ENCODE measurements around the gene TEX13A.
"Not testable (repeated sequence)": the region's sequence is repeated elsewhere in the genome, so short reads cannot be mapped to it uniquely, and the experiment has no call there.

Gene TEX13A

DNA sequence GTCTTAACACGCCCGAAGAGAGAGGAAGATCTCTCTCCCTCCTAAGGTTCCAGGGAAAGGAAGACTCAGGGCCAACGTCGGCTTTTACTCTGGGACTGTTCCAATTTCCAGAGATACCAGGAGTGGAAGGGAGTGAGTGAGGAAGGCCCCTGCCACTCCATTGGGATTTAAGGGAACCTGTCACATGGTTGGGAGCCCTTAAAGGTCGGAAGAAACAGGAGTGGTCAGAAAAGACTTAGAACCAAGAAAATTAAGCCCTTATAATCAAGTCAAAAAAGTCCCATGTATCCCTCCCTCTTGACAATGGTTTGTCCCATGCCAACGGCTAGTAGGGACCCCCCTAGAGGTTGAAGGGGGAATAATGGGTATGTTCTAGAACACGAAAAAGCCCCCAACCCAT, at the start of gene TEX13A:
Gene TEX13A (minus strand): TSS at position 59 of the 400 bp plus-strand sequence. CDS start 297 bp downstream, outside the sequence.
- no peak for DNase-seq

- no peak for DNase-seq
Measured at GRCh38 chrX:105269386-105269785, 48.9 kb upstream of the TEX13A start.

GRCh38 chrX:105267167-105267566, 46.7 kb upstream of the TEX13A start:
- no peak for DNase-seq

- no peak for DNase-seq
Measured at GRCh38 chrX:105266456-105266855, 46.0 kb upstream of the TEX13A start.

DNA sequence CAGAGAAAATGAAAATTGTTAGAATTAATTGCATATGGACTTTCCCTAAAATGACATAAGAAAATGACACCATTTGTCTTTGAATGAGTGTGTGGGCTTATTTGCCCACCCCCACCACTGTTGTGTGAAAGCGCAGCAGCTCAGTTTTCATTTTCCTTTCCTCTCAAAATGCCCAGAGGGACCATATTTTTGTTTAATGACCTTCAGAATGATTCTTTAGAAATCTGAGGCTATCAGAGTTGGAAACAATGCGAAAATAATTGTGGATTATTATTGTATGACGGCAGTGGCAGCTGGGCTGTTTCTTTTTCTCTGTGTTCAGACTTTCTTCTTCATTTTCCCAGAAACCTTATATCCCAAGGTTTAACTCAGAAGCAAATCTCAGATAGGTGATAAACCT, 44.6 kb upstream of the TEX13A start:
- DNase-seq, result no peak

DNA sequence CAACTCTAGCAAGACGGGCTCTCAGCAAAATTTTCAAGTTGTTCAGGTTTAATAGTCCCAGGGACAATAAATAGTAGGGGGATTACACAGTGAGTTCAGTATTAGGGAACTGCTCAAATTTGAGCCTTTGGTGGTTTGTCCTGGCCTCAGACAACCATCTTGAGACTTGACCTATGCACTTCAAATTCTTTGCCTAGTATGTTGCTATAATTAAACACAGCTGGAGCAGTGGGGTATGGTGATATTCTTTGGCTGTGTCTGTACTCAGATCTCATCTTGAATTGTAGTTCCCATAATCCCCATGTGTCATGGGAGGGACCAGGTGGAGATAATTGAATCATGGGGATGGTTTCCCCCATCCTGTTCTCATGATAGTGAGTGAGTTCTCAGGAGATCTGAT, 43.3 kb upstream of the TEX13A start:
- no peak for DNase-seq

- DNase-seq, result no peak
Measured at GRCh38 chrX:105263171-105263570, 42.7 kb upstream of the TEX13A start.

DNA sequence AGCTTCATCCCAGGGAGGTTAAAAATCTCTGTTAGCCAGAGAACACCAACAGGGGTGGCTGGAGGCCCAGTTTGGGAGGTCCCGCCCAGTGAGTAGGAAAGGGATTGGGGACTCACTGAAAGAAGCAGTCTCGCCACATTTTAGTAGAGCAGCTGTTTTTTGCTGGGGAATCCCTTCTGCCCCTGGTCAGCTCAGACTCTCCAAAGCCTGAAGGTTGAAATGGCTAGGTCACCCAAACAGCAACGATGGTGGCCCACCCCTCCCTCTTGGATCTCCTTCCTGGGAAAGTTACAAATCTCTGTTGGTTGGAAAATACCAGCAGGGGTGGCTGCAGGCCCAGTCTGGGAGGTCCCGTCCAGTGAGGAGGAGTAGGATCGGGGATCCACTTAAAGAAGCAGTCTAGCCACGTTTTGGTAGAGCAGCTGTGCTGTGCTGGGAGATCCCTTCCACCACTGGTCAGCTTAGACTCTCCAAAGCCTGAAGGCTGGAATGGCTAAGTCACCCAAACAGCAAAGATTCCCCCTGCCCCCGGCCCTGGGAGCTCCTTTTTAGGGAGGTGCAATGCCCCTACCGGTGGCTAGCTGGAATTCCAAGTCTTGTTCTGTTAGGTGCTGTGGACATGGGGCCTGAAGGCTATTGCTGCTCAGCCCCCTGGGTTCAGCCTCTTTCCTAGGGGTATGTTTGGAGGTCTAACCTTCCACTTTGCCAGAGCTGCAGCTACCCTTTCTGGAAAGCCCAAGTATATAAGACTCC, 40.0 kb upstream of the TEX13A start:
- DNase-seq, result no peak

DNA sequence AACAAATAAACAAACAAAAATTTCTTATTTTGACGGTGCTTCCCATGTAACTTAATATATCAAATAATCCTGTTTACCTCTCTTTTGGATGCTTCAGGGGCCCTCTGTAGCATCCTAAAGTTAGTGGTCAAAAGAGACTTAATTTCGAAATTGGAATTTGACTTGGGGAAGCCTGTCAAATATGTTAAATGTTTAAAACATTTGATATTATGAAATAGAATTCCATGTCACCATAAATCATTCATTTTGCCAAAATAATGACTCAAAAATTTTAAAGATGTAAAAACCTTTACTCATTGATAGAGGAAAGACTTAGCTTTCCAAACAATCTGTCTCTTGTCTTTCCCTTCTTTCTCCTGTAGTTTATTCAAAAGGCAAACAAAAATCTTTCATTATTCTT, 20.6 kb upstream of the TEX13A start:
- DNase-seq, result no peak

DNA sequence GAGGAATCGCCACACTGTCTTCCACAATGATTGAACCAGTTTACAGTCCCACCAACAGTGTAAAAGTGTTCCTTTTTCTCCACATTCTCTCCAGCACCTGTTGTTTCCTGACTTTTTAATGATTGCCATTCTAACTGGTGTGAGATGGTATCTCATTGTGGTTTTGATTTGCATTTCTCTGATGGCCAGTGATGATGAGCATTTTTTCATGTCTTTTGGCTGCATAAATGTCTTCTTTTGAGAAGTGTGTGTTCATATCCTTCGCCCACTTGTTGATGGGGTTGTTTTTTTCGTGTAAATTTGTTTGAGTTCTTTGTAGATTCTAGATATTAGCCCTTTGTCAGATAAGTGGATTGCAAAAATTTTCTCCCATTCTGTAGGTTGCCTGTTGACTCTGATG, 16.9 kb upstream of the TEX13A start:
- DNase-seq, result not testable (repeated sequence)

GRCh38 chrX:105229146-105229545, 8.7 kb upstream of the TEX13A start:
- DNase-seq, result no peak

DNA sequence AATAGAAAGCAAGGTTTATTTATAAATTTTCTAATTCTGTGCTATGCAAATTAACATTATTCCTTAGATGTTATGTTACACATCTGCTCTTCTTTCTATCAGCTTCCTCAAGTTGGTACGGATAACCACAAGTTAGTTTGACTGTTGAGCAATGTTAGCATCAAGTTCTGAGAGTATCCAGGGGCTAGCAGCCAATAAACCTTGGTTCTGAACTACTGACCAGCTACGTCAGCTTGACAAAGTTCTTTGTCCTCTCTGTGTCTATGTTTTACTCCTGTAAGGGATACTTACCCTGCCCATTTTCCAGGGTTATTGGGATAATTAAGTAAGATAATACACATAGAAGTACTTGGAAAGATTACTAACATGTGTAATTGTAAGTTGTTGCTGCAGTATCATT, 8.1 kb upstream of the TEX13A start:
- DNase-seq, result no peak

GRCh38 chrX:105226499-105226898, 6.0 kb upstream of the TEX13A start:
- no peak for DNase-seq

DNA sequence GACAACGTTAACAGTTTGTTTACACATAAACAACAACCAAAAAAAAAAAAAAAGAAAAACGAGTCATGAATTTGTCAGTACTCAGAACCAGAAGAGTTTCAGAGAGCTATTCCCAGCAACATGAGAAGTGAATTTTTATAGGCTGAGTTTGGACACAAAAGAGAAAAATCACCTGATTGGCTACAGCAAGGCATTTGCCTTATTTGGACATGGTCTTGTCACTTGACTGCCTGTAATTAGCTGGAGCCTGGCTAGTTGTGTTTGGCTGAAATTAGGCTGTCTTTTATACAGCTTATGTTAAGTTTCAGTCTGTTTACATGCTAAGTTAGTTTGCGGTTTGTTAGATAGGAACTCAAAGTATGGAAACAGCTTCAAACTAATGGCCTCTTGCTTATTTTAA, 880 bp upstream of the TEX13A start:
- no peak for DNase-seq

GRCh38 chrX:105219454-105220401, 766 bp downstream of the TEX13A start:
- DNase-seq, result no peak

GRCh38 chrX:105211066-105211575, 9.4 kb downstream of the TEX13A start:
- DNase-seq, result no peak

DNA sequence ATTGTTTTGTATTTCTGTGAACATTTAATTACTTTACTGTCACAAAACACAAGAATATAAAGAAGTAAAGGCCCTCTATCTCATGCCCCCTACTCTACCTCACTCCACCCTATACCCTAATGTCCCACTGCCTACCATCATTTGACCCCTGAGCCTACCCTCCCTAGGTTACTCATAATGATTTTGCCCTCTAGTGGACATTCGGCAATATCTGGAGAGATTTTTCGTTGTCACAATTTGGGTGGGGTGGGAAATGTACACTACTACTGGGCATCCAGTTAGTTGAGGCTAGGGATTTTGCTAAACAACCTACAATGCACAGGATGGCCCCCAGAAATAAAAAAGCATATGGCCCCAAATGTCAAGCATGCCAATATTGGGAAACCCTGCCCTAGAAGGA, 10.2 kb downstream of the TEX13A start:
- DNase-seq, result no peak

GRCh38 chrX:105209406-105209805, 11.1 kb downstream of the TEX13A start:
- no peak for DNase-seq

DNA sequence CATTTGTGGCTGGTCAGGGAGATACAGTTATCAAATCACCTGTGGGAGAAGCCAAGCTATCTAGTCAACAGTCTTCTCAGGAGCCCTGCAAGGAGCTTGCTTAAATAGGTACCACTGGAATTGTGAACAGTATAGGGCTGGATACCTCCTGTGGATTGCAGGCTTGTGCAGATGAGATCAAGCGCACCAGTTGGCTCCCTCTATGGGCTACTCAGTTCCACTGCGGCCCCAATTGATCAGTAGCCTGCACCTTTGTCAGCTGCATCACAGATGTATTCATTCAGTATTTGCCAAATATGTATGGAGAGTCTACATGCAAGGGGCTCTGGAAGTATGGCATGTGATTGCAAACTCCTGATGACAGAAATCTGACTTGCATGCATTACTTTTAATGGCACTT, 28.6 kb downstream of the TEX13A start:
- no peak for DNase-seq

DNA sequence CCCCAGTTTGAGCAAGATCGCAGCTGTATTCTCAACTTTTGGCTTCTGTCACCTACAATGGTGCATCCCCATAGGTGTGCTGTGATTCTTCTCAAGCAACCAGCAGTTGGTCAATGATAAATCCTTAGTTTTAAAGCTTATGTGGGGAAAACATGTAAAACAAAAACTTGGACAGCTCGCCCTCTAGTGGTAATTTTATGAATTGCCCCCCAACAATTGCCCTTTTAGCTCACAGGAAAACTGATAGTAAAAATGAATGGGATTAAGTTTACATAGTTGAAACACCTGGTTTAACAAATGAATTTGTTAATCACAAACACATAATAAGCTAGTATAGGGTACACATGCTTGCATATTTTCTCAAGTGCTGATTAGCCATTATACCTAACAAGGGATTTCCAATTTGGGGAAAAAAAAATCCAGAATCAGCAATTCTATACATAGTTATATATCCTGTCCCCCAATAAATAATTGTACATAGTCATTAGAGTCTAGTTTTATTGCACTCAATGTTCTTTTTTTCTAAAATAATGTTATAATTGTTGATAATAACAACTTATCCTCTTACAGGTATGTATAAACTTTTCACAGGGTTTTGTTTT, 30.1 kb downstream of the TEX13A start:
- DNase-seq, result no peak

- DNase-seq, result no peak
Measured at GRCh38 chrX:105189093-105189492, 31.4 kb downstream of the TEX13A start.

- DNase-seq, result no peak
Measured at GRCh38 chrX:105179644-105180043, 40.9 kb downstream of the TEX13A start.

DNA sequence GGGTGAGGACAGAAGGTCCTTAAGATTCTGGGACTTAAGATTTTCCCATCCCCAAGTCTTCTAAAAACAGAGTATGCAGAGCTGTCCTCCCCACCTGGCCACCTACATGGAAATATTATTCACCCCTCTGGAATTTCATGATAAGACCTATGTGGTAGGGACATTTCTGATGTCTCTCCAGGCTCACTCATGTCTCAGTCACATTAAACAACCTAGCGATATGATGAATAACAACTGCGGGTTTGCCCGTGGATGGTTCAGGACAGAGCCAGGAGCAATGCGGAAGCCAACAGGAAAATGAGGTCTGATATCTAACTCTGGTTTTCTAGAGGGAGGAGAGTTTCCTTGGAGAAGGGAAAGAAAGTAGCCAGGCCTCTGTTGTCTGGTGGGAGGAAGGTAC, 47.4 kb downstream of the TEX13A start:
- DNase-seq, result no peak
